ENCODE measurements around the gene FBXW8. TPM values are rescaled to one million over a fixed set of nuclear protein-coding genes. Genes with fewer than 3 reads are reported as not detected.

The FBXW8 gene
- total and polyA plus RNA-seq, 7 experiments from 2014 or later, result 4.8 to 13.2 (median 11.7) TPM

GRCh38 chr12:117027251-117028086, 116.7 kb downstream of the FBXW8 start:
- peak in 1 of 9 donors; percentile 16 for DNase-seq
- no peaks in the 10 kb centered on the region for H3K27me3 ChIP-seq (ENCODE audit: control insufficient read depth in 2 of 2, insufficient read depth in 2 of 2, low read length in 2 of 2)
- no peak for ATAC-seq
- no peak overlapping the region for H3K4me3 ChIP-seq (ENCODE audit: low read length)
- ChIA-PET POLR2A (no interaction called here), CTCF (interaction anchor here (1.0 kb wide), 2 partner anchors 93 to 109 kb away, joined by 5 to 7 read pairs; no protein-coding TSS in a partner anchor)
- H3K27ac ChIP-seq (ENCODE audit: low read depth, low read length), result no peak overlapping the region
- H3K4me3 Mint-ChIP-seq, result no peak overlapping the region
- H3K36me3 Mint-ChIP-seq, result peaks cover 0 to 28% (median 4%) of the 10 kb centered on the region in 5 donors
- no peaks in the 10 kb centered on the region for H3K9me3 ChIP-seq (ENCODE audit: control insufficient read depth in 2 of 3, low read length in 3 of 3)
- H3K36me3 ChIP-seq (ENCODE audit: control insufficient read depth in 2 of 3, insufficient read depth in 3 of 3, low read length in 3 of 3), result peaks cover 0 to 45% (median 4%) of the 10 kb centered on the region in 3 experiments
- H3K9me3 Mint-ChIP-seq, result no peaks in the 10 kb centered on the region
- intact Hi-C loops (cut with micrococcal nuclease), result loop anchor here (5.0 to 10.0 kb wide), 3 partner anchors 35 to 807 kb away; no protein-coding TSS in a partner anchor
- H3K4me1 ChIP-seq (ENCODE audit: control insufficient read depth in 2 of 2, insufficient read depth in 2 of 2, low read length in 2 of 2), result no peaks in the 10 kb centered on the region
- H3K27ac Mint-ChIP-seq, result no peak overlapping the region
- H3K27me3 Mint-ChIP-seq, result no peaks in the 10 kb centered on the region
- H3K4me1 Mint-ChIP-seq, result peaks cover 0 to 7% (median under 1%) of the 10 kb centered on the region in 7 donors

GRCh38 chr12:117028254-117028653, 117.5 kb downstream of the FBXW8 start:
- no peak overlapping the region for H3K27ac ChIP-seq (ENCODE audit: low read depth, low read length)
- Mint-ChIP-seq H3K4me3 (no peak overlapping the region), H3K36me3 (peaks cover 0 to 28% (median 4%) of the 10 kb centered on the region in 5 donors), H3K4me1 (peaks cover 0 to 9% (median 3%) of the 10 kb centered on the region in 7 donors), H3K27me3 (no peaks in the 10 kb centered on the region), H3K9me3 (no peaks in the 10 kb centered on the region), H3K27ac (peak overlapping the region in 1 of 9 donors; percentile 54)
- no peaks in the 10 kb centered on the region for H3K9me3 ChIP-seq (ENCODE audit: control insufficient read depth in 2 of 3, low read length in 3 of 3)
- no peak for ATAC-seq
- no peaks in the 10 kb centered on the region for H3K27me3 ChIP-seq (ENCODE audit: control insufficient read depth in 2 of 2, insufficient read depth in 2 of 2, low read length in 2 of 2)
- intact Hi-C loops (cut with micrococcal nuclease), result loop anchor here (5.0 to 10.0 kb wide), 3 partner anchors 34 to 807 kb away; no protein-coding TSS in a partner anchor
- POLR2A ChIA-PET, result no interaction called here
- H3K36me3 ChIP-seq (ENCODE audit: control insufficient read depth in 2 of 3, insufficient read depth in 3 of 3, low read length in 3 of 3), result peaks cover 0 to 45% (median 4%) of the 10 kb centered on the region in 3 experiments
- no peak for DNase-seq
- no peak overlapping the region for H3K4me3 ChIP-seq (ENCODE audit: low read length)
- H3K4me1 ChIP-seq (ENCODE audit: control insufficient read depth in 2 of 2, insufficient read depth in 2 of 2, low read length in 2 of 2), result no peaks in the 10 kb centered on the region
- CTCF ChIA-PET, result no interaction called here

GRCh38 chr12:117030187-117030900, 119.6 kb downstream of the FBXW8 start:
- Mint-ChIP-seq H3K4me1 (peaks cover 0 to 11% (median 4%) of the 10 kb centered on the region in 7 donors), H3K27ac (peak overlapping the region in 1 of 9 donors; percentile 66), H3K36me3 (peaks cover 0 to 22% (median 4%) of the 10 kb centered on the region in 5 donors), H3K27me3 (peaks cover 0 to 12% (median 4%) of the 10 kb centered on the region in 5 donors), H3K9me3 (no peaks in the 10 kb centered on the region), H3K4me3 (no peak overlapping the region)
- ATAC-seq, result no peak
- DNase-seq, result no peak
- Histone ChIP-seq H3K4me1 (ENCODE audit: control insufficient read depth in 2 of 2, insufficient read depth in 2 of 2, low read length in 2 of 2) (no peaks in the 10 kb centered on the region), H3K9me3 (ENCODE audit: control insufficient read depth in 2 of 3, low read length in 3 of 3) (no peaks in the 10 kb centered on the region), H3K27ac (ENCODE audit: low read depth, low read length) (no peak overlapping the region), H3K4me3 (ENCODE audit: low read length) (no peak overlapping the region), H3K27me3 (ENCODE audit: control insufficient read depth in 2 of 2, insufficient read depth in 2 of 2, low read length in 2 of 2) (no peaks in the 10 kb centered on the region), H3K36me3 (ENCODE audit: control insufficient read depth in 2 of 3, insufficient read depth in 3 of 3, low read length in 3 of 3) (peaks cover 0 to 26% (median 0%) of the 10 kb centered on the region in 3 experiments)
- CTCF ChIA-PET, result no interaction called here
- POLR2A ChIA-PET, result no interaction called here
- intact Hi-C loops (cut with micrococcal nuclease), result no loop called here

- POLR2A ChIA-PET, result no interaction called here
- Mint-ChIP-seq H3K27ac (no peak overlapping the region), H3K4me3 (no peak overlapping the region), H3K27me3 (peaks cover 0 to 12% (median 4%) of the 10 kb centered on the region in 5 donors), H3K36me3 (peaks cover 0 to 18% (median 3%) of the 10 kb centered on the region in 5 donors), H3K9me3 (no peaks in the 10 kb centered on the region), H3K4me1 (peaks cover 0 to 8% (median 0%) of the 10 kb centered on the region in 7 donors)
- no peaks in the 10 kb centered on the region for H3K27me3 ChIP-seq (ENCODE audit: control insufficient read depth in 2 of 2, insufficient read depth in 2 of 2, low read length in 2 of 2)
- intact Hi-C loops (cut with micrococcal nuclease), result no loop called here
- DNase-seq (no peak), ATAC-seq (no peak)
- no peak overlapping the region for H3K27ac ChIP-seq (ENCODE audit: low read depth, low read length)
- no peak overlapping the region for H3K4me3 ChIP-seq (ENCODE audit: low read length)
- H3K36me3 ChIP-seq (ENCODE audit: control insufficient read depth in 2 of 3, insufficient read depth in 3 of 3, low read length in 3 of 3), result peaks cover 0 to 19% (median 0%) of the 10 kb centered on the region in 3 experiments
- no peaks in the 10 kb centered on the region for H3K9me3 ChIP-seq (ENCODE audit: control insufficient read depth in 2 of 3, low read length in 3 of 3)
- no peaks in the 10 kb centered on the region for H3K4me1 ChIP-seq (ENCODE audit: control insufficient read depth in 2 of 2, insufficient read depth in 2 of 2, low read length in 2 of 2)
- CTCF ChIA-PET, result interaction anchor here (0.9 kb wide), 1 partner anchor 31 kb away, joined by 3 read pairs; no protein-coding TSS in a partner anchor
These were observed 121.3 kb downstream of the FBXW8 start for GRCh38 chr12:117031843-117032592.

GRCh38 chr12:117032593-117033381, 122.0 kb downstream of the FBXW8 start:
- H3K27me3 Mint-ChIP-seq, result peaks cover 0 to 12% (median 4%) of the 10 kb centered on the region in 5 donors

More at GRCh38 chr12:117032593-117033381, 122.0 kb downstream of the FBXW8 start:
- Mint-ChIP-seq H3K4me1 (peaks cover 0 to 8% (median 0%) of the 10 kb centered on the region in 7 donors), H3K9me3 (no peaks in the 10 kb centered on the region), H3K36me3 (peaks cover 0 to 11% (median 3%) of the 10 kb centered on the region in 5 donors), H3K27ac (peak overlapping the region in 1 of 9 donors; percentile 8), H3K4me3 (no peak overlapping the region)
- ATAC-seq (peak; percentile 18), DNase-seq (no peak)
- no peaks in the 10 kb centered on the region for H3K4me1 ChIP-seq (ENCODE audit: control insufficient read depth in 2 of 2, insufficient read depth in 2 of 2, low read length in 2 of 2)
- no peaks in the 10 kb centered on the region for H3K27me3 ChIP-seq (ENCODE audit: control insufficient read depth in 2 of 2, insufficient read depth in 2 of 2, low read length in 2 of 2)
- H3K9me3 ChIP-seq (ENCODE audit: control insufficient read depth in 2 of 3, low read length in 3 of 3), result no peaks in the 10 kb centered on the region
- intact Hi-C loops (cut with micrococcal nuclease), result no loop called here
- no peak overlapping the region for H3K4me3 ChIP-seq (ENCODE audit: low read length)
- H3K27ac ChIP-seq (ENCODE audit: low read depth, low read length), result no peak overlapping the region
- ChIA-PET CTCF (interaction anchor here (0.9 kb wide), 1 partner anchor 31 kb away, joined by 3 read pairs; no protein-coding TSS in a partner anchor), POLR2A (no interaction called here)
- peaks cover 0 to 11% (median 0%) of the 10 kb centered on the region in 3 experiments for H3K36me3 ChIP-seq (ENCODE audit: control insufficient read depth in 2 of 3, insufficient read depth in 3 of 3, low read length in 3 of 3)

Measured in naive thymus-derived CD4-positive, alpha-beta T cell (primary cell).